Subcutaneous adipose tissue (tissue), 4 donors: Measurements from ENCODE around the gene PVR. TPM values are rescaled to one million over a fixed set of nuclear protein-coding genes. Genes with fewer than 3 reads are reported as not detected.

Source experiments
- CTCF ChIP-seq: fragments of 450-650 bp; IDR thresholded peaks from one replicate; pipeline ENCODE4 v1.5.1; 2016; ENCODE audit warnings: low read depth, mild to moderate bottlenecking, control low read depth, antibody characterized with exemption, moderate library complexity
- total RNA-seq, 4 donors: library from RNA; depleted of rRNA; stranded (reverse); fragments of >200 nt; gene quantifications; one replicate each; pipeline ENCODE4 v1.1.0, GENCODE V29; 2016

Gene PVR
- total RNA-seq, 4 donors from 2014 or later, result 9.5 to 15.0 (median 10.4) TPM

GRCh38 chr19:44642377-44642776 lies 1.3 kb upstream of the PVR start:
- TF ChIP-seq CTCF, result no peak

- no peak for TF ChIP-seq CTCF
Observed at GRCh38 chr19:44644402-44645016, 799 bp downstream of the PVR start.

GRCh38 chr19:44645407-44646048 lies 1.8 kb downstream of the PVR start:
- TF ChIP-seq CTCF, result no peak

- no peak for TF ChIP-seq CTCF
Observed at GRCh38 chr19:44646049-44646416, 2.3 kb downstream of the PVR start.

GRCh38 chr19:44647144-44647543 lies 3.4 kb downstream of the PVR start:
- no peak for TF ChIP-seq CTCF

GRCh38 chr19:44648631-44649251 lies 5.0 kb downstream of the PVR start:
- TF ChIP-seq CTCF, result no peak

- no peak for TF ChIP-seq CTCF
Observed at GRCh38 chr19:44649578-44650145, 6.0 kb downstream of the PVR start.
